HG03469 (cell line): ENCODE measurements around the gene C1orf226.

Experiments
- ATAC-seq: cut with Tn5 transposase; IDR thresholded peaks from one replicate; pipeline ENCODE4 v1.9.1; 2021; ENCODE audit warnings: mild to moderate bottlenecking, moderate library complexity, moderate number of reproducible peaks; ENCODE audit not compliant: unreplicated experiment

Gene C1orf226

DNA sequence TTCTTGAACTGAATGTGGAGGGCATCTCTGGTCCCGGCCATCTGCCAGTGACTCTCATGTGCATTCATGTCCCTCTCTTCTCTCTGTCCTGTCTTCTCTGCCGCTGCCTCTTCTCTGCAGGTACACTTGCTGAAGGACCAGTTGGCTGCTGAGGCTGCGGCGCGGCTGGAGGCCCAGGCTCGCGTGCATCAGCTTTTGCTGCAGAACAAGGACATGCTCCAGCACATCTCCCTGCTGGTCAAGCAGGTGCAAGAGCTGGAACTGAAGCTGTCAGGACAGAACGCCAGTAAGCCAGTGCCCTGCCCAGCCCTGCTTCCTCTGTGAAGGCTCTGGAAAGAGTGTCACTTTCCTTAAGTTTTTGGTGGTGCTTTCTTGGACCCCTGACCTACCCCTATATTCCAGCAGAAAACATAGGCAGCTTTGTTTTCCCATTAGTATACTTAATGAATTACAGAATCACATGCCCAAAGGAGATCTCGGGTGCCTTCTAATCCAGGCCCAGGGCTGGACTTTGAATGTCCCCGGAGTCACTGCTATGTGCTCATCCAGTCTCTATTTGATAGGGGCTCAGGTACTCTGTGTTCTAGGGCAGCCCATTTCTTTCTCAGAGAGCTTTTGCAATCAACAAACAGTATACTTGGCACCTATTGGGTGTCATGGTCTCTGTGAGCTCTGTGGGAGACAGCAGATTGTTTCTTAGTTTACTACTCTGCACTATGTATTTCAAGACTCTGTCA is 16.1 kb upstream of the C1orf226 start:
- no peak for ATAC-seq

DNA sequence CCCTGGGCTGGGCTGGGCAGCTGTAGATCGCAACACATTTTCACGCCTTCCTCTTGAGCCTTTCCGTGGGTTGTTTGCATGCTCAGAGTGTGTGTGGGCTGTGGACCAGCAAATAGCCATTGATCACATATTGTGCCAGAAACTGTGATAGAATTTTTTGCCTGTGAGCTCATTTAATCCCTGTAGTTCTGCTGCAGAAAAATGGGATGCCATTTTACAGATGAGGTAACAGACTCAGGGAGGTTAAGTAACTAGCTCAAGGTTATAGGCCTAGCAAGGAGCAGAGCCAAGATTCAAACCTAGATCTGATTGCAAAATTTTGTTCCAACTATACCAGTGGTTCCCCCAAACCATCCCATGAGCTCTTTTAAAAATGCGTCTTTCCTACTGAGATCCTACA is 15.4 kb upstream of the C1orf226 start:
- ATAC-seq: no peak

DNA sequence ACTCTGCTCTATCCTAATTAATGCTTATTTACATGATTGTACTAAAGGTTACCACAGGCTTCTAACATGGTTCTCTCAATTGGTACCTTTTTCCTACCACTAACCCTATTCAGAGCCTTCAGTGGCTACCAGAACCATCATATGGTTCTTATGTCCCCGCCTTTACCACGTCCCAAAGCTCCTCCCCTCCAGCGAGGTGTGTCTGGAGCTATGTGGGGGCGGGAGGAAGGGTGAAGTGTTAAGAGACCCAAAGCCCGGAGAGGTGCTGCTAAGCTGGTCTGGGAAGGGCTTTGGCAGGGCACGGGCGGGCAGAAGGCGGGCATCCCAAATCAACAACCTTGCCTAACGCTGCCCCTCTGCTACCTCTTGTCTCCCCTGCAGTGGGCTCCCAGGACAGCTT is 14.9 kb upstream of the C1orf226 start:
- ATAC-seq: no peak

DNA sequence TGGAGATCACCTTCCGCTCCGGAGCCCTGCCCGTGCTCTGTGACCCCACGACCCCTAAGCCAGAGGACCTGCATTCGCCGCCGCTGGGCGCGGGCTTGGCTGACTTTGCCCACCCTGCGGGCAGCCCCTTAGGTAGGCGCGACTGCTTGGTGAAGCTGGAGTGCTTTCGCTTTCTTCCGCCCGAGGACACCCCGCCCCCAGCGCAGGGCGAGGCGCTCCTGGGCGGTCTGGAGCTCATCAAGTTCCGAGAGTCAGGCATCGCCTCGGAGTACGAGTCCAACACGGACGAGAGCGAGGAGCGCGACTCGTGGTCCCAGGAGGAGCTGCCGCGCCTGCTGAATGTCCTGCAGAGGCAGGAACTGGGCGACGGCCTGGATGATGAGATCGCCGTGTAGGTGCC is 14.5 kb upstream of the C1orf226 start:
- no peak for ATAC-seq

DNA sequence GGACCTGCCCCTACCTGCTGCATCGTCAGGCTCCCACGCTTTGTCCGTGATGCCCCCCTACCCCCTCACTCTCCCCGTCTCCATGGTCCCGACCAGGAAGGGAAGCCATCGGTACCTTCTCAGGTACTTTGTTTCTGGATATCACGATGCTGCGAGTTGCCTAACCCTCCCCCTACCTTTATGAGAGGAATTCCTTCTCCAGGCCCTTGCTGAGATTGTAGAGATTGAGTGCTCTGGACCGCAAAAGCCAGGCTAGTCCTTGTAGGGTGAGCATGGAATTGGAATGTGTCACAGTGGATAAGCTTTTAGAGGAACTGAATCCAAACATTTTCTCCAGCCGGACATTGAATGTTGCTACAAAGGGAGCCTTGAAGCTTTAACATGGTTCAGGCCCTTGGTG is 13.8 kb upstream of the C1orf226 start:
- no peak for ATAC-seq

DNA sequence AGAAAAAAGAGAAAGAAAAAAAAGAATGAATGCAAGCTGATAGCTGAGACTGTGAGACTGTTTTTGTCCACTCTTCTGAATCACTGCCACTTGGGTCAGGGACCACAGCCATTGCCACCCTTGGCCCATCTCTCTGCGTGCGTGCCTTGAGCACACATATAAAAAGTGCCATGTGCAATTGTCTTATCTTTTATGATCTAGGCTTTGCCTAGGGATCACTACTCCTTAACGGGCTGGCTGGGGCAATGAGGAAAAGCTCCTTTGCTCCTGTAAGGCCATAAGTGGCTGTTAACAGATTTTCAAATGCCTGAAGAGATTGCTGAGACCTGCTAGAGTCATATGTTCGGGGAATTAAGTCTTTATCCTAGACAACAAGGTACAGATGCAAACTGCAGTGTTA is 13.1 kb upstream of the C1orf226 start:
- no peak for ATAC-seq

DNA sequence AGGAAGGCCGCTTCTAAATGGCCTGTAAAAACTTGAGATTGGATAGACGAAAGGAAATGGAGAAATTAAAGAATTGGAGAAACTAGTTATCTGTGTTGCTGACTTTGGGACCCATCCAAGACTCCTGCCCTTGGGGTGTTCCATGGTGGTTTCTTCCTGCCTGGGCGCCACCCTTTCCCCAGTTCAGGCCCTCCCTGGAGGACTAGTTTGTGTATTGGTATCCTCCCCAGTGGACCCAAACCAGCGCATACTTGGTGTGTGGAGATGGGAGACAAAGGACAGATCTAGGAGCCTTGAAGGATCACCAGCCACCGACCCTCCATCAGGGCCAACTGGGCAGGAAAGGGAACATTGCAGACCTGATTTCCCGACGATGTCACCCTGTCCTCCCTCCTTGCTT is 12.0 kb upstream of the C1orf226 start:
- ATAC-seq: no peak

DNA sequence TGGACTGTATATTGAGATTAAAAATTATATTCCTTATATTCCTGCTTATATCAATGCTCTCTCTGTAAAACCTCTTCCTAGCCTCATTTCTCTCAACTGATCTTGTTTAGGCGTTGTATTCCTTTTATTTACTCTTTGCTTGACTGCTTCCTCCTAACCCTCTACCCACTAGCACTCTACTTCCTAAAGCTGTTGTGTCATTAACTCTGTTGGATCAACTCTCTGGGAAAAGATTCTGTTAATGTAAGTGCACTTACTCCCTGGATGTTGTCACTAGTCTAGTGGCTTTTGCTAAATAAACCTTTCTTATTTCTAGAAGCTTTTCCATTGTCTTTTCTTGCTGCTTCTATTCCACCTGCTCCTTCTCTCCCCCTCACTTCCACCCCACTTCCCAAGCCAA is 11.4 kb upstream of the C1orf226 start:
- ATAC-seq: no peak

DNA sequence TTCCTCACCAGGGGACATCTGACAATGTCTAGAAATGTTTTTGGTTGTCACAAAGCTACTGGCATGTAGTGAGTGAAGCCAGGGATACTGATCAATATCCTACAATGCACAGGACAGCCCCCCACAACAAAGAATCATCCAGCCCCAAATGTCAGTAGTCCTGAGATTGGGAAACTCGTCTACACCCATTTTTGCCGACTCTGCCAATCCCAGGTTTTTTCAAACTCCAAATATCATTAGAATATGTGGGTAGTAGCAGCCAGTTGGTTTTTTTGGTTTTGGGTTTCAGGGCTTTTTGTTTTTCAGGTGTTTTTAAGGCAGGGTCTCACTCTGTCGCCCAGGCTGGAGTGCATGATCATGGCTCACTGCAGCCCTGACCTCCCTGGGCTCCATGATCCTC is 10.8 kb upstream of the C1orf226 start:
- no peak for ATAC-seq

DNA sequence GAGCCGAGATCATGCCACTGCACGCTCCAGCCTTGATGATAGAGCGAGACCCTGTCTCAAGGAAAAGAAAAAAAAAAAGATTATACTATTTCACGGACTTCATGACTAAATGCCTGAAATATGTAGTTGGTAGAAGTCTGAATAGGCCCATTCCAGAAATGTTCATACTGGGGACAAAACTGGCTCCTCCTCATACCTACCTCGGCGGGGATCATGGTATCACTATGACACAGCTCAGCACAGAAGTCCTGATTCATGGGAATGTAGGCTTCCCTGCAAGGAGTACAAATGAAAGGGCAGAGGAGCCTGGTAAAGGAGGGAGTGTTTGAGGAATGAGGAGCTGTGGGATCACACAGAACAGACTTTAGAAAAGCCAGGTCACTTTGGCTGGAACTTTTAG is 9.9 kb upstream of the C1orf226 start:
- ATAC-seq: no peak

DNA sequence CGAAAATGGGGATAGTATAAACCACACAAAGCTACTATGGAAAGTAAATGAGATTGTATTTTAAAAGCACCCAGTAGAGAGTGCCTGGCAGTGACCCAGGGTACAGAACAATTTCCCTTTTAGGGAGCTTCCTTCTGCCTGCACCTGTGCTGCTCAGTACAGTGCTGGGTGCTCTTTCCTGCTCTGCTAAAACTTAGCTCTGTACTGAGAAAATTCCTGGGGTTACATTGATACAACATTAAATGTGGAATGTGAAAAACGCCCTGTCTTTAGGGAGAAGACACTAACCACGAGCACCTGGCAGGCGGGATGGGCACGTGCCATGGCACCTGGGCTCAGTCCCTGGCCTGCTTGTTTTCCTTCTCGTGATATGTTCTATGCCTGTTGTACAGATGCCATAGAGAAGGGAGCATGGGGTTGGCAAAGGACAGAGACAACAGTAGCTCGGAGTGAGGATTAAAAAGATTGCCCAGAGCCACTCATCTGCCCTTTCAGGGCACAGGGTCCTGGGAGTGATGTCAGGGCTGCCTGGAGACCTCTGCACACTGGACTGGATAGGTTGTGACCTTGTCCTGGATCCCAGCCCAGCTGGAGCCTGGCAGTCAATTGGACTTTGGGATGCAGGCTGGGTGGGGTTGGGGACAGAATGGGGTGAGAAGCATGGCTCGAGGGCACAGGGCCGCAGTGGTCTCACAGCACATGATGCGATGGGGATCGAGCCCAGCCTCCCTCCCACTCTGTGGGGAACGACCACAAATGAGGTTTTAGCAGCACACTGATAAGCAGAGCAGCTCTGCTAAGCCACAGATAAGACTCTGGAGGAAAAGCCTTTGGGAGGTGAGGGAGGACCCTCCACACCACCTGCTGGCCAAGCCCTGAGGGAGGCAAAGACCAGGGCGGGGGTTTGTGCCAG is 9.1 kb upstream of the C1orf226 start:
- no peak for ATAC-seq

DNA sequence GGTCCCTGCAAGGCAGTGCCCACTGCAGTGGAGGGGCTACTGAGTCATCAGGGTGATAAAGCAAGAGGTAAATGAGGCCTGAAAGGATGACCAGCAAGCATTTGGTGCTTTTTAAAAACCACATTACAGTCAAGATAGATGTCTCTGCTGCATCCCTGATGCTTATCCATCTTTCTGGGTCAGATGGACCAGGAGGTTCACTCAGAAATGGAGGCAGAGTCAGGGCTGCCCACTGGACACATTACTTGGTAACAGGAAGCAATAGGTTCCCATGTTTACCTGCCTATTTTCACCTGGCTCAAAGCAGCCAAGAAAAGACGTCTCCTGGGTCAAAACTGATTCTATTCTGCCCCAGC is 8.5 kb upstream of the C1orf226 start:
- no peak for ATAC-seq

DNA sequence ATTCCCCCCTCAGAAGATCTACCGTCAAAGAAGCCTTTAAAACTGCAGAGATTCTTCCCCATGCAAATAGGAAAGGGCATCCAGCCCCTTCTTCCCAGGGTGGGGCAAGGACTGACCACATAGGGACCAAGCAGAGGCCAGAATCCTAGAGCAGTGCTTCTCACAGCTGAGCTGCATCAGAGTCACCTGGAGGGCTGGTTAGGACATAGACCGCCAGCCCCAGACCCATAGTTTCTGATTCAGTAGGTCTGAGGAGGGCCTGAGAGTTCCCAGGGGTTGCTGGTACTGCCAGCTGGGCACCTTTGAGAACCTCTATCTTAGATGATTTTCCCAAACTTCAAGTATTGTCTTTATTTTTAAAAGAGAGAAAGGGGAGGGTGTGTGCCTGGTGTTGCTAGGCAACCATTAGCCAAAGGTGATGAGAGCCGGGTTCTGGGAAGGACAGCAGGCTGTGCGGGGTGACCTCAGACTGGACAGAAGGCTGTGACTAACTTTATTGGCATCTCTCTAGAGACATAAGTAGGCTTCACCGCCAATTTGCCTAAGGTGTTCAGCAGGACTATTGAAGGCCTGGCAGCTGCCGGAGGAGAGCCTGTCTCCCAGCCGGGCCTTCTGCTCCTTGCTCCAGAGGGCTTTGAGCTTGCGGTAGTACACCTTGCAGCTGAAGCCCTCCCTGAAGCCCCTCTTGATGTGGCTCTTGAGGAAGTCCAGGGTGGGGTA is 7.8 kb upstream of the C1orf226 start:
- no peak for ATAC-seq

DNA sequence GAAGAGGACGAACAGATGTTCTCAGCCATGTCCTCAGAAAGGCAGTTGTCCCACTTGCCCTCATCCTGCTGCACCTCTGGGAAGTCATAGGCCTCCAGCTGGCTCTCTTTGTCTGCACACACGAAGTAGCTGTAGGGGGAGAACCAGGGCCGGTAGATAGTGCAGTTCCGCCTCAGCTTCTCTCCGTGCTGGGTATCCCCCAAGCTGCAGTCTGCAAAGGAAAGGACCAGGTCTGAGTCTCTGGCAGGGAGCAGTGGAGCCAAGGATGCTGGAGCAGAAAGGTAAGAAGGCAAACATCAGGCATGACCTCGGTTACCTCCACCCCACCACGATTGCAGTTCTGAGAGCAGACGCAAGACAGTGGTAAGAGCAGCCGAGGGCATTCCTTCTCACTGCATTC is 7.1 kb upstream of the C1orf226 start:
- ATAC-seq: no peak

DNA sequence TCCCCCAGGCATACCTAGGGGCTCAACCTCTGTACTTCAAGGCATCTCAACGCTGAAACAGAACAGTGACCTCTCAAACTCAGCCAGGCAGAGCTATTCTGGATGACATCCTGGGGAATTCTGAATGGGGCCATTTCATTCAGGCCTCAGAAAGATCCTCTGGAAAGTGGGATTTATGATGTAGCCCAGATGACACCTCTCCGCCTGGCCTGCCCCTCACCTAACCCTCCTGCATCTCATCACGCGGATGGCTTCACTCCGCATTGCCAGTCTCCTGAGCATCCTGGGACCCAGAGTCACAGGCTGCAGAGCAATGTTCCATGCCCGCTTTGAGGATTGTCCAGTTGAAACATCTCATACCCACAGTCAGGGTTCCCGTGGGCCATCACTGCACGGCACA is 6.1 kb upstream of the C1orf226 start:
- ATAC-seq: no peak

DNA sequence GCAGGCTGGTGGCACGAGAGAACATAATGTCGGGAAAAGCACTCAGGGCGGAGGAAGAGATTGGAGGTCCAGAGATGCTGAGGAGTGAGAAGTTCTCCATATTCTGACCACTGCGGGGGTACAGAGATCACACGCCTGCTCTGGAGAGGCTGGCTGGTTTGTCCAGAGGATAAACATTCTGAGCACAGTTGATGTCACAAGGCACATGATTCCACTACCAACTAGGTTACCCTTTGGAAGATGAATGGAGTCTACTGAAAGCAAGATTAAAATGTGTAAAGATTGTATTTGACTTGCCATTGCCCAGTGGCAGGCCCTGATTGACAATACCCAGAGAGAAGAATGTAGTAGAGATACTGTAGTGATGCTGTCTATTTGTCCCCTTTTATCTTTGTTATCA is 4.8 kb upstream of the C1orf226 start, which contains the start of gene SPATA46:
Gene SPATA46, minus strand, starts transcription at position 164 of the 400 bp plus-strand sequence. Its CDS starts 64 bp downstream, at position 100.
- no peak for ATAC-seq

DNA sequence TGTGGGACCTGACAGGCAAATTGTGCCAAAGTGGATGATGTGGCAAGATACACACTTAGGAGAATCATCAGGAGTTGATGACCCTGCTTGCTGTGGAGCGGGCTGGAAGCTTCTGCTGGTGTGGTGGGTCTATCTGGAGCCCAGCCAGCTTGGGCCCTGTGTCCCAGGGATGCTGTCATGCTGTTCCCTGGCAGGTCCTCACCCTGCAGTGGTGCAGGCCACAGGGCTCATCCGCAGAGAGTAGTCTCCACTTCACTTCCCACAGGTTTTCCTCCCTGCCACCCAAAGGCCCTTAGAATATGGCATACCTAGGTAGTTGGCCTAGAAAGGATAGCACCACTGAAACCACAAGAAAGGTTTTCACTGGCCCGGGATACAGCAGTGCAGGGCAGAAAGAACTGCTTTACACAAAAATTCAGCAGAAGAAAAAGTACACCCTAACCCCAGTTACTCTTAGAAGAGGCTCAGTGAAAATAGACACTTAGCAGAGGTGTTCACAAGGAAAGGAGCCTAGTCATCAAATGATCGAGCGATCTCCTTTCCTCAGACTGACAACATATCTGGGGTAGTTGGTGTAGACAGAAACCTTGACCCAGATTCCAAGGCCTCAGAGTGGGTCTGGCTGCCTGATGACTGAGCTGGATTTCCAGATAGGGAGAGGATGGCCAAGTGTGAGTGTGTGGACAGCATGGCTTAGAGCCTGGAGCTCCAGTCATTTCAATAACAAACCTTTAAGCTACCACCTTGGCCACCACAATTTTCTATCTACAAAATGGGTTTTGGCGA is 1.3 kb upstream of the C1orf226 start:
- no peak for ATAC-seq

DNA sequence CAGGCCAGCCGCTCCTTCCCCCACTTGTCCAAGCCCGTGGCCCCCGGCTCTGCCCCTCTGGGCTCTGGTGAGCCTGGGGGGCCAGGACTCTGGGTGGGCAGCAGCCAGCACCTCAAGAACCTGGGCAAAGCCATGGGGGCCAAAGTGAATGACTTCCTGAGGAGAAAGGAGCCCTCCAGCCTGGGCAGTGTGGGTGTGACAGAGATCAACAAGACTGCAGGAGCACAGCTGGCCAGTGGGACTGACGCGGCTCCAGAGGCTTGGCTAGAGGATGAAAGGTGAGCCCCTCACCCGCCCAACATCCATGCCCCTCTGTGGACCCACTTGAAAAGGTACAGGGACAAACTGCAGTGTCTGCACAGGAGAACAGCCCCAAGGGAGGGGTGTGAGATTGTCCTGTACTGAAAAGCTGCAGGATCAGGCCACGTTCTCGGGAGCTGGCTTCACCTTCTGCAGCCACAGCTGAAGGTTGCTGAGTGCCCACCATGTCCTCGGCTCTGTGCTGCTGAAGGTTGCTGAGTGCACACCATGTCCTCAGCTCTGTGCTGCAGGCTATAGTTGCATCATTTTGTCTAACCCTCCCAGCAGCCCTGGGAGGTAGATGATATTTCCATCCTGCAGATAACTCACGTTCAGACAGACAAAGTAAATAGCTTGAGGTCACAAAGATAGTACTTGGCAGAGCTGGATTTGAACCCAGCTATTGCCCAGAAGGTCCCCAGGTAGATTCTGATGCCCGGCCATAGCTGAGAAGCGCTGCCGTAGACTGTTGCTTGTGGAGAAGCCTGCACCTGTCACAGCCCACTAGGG is 618 bp downstream of the C1orf226 start:
- ATAC-seq: no peak

DNA sequence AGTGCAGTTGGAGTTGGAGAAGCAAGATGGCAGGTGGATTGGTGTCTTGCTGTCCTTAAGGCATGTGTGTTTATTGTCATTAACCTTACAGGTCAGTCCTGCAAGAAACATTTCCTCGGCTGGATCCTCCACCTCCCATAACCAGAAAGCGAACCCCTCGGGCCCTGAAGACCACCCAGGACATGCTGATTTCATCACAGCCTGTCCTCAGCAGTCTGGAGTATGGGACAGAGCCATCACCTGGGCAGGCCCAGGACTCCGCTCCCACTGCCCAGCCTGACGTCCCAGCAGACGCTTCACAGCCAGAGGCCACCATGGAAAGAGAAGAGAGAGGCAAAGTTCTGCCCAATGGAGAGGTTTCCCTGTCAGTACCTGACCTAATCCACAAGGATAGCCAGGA is 1.6 kb downstream of the C1orf226 start:
- no peak for ATAC-seq

DNA sequence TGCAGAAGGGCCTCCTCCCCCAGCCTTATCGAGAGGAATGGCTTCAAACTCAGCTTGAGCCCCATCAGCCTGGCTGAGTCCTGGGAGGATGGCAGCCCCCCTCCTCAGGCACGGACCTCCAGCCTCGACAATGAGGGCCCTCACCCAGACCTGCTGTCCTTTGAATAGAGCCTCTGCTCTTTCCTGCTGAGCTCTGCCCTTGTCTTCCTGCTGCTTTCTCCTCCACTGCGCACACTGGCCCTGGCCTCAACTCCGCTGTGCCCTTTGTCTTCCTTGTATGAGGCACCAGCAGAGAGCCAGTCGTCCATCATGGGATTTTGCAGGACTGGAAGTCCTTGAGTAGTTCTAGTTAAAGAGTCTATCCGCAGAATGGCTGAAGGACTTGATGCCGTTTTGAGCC is 2.0 kb downstream of the C1orf226 start:
- no peak for ATAC-seq
